Duodenal mucosa (tissue), 2 donors: ENCODE measurements around the gene NEGR1.

Experiments
- H3K27ac ChIP-seq: one replicate; pipeline ENCODE4 v1.7.0; 2013; ENCODE audit warnings: low read depth, low read length
- H3K27me3 ChIP-seq, 2 donors: one replicate each; pipeline ENCODE4 v1.7.0; 2013; ENCODE audit warnings: low read length in 2 of 2, control low read depth in 1 of 2; ENCODE audit not compliant: insufficient read depth in 2 of 2, control insufficient read depth in 1 of 2
- H3K36me3 ChIP-seq, 2 donors: one replicate each; pipeline ENCODE4 v1.7.0; 2013; ENCODE audit warnings: low read length in 2 of 2, control low read depth in 1 of 2; ENCODE audit not compliant: insufficient read depth in 2 of 2, control insufficient read depth in 1 of 2
- H3K4me1 ChIP-seq, 2 donors: one replicate each; pipeline ENCODE4 v1.7.0; 2013; ENCODE audit warnings: low read length in 2 of 2, control low read depth in 1 of 2; ENCODE audit not compliant: insufficient read depth in 2 of 2, control insufficient read depth in 1 of 2
- H3K4me3 ChIP-seq, 2 donors: one replicate each; pipeline ENCODE4 v1.7.0; 2013; ENCODE audit warnings: low read length in 2 of 2, low read depth in 1 of 2
- H3K9ac ChIP-seq, 2 donors: one replicate each; pipeline ENCODE4 v1.7.0; 2013; ENCODE audit warnings: low read length in 2 of 2, low read depth in 1 of 2
- H3K9me3 ChIP-seq, 2 donors: one replicate each; pipeline ENCODE4 v1.7.0; 2013; ENCODE audit warnings: low read length in 2 of 2, control low read depth in 1 of 2; ENCODE audit not compliant: control insufficient read depth in 1 of 2

Gene NEGR1

GRCh38 chr1:72282271-72283021 is at the start of gene NEGR1:
NEGR1 (minus strand) TSS chr1:72282539.
- peaks cover 0 to 19% of the 10 kb centered on the region in 2 donors for H3K4me1 ChIP-seq
- H3K9ac ChIP-seq: peak within 1 kb of the TSS; percentile 47 to 73
- peak within 1 kb of the TSS; percentile 67 to 74 for H3K4me3 ChIP-seq
- H3K27ac ChIP-seq: peak within 1 kb of the TSS; percentile 91
- H3K9me3 ChIP-seq: no peaks in the 10 kb centered on the region
- no peaks in the 10 kb centered on the region for H3K36me3 ChIP-seq
- H3K27me3 ChIP-seq: peaks cover 14 to 33% of the 10 kb centered on the region in 2 donors

GRCh38 chr1:72326494-72326893 is 44.2 kb upstream of the NEGR1 start:
- Histone ChIP-seq H3K9ac (no peak overlapping the region), H3K4me3 (no peak overlapping the region), H3K4me1 (no peaks in the 10 kb centered on the region), H3K36me3 (no peaks in the 10 kb centered on the region), H3K9me3 (no peaks in the 10 kb centered on the region), H3K27me3 (no peaks in the 10 kb centered on the region), H3K27ac (no peak overlapping the region)

- Histone ChIP-seq H3K27ac (no peak overlapping the region), H3K36me3 (no peaks in the 10 kb centered on the region), H3K4me3 (no peak overlapping the region)
Observed at GRCh38 chr1:72324451-72324850, 42.1 kb upstream of the NEGR1 start.

GRCh38 chr1:72322910-72323309 is 40.6 kb upstream of the NEGR1 start:
- Histone ChIP-seq H3K4me3 (no peak overlapping the region), H3K27me3 (no peaks in the 10 kb centered on the region), H3K27ac (no peak overlapping the region), H3K9ac (no peak overlapping the region), H3K4me1 (no peaks in the 10 kb centered on the region), H3K9me3 (no peaks in the 10 kb centered on the region), H3K36me3 (no peaks in the 10 kb centered on the region)

More at GRCh38 chr1:72324451-72324850, 42.1 kb upstream of the NEGR1 start:
- Histone ChIP-seq H3K4me1 (no peaks in the 10 kb centered on the region), H3K9me3 (no peaks in the 10 kb centered on the region), H3K9ac (no peak overlapping the region), H3K27me3 (no peaks in the 10 kb centered on the region)

GRCh38 chr1:72296501-72296900 is 14.2 kb upstream of the NEGR1 start:
- H3K4me1 ChIP-seq: no peaks in the 10 kb centered on the region

GRCh38 chr1:72288886-72289285 is 6.5 kb upstream of the NEGR1 start:
- Histone ChIP-seq H3K4me3 (no peak overlapping the region), H3K27ac (no peak overlapping the region), H3K9me3 (no peaks in the 10 kb centered on the region), H3K27me3 (peaks cover 10 to 17% of the 10 kb centered on the region in 2 donors), H3K9ac (no peak overlapping the region), H3K36me3 (no peaks in the 10 kb centered on the region), H3K4me1 (peaks cover 0 to 8% of the 10 kb centered on the region in 2 donors)

More at GRCh38 chr1:72296501-72296900, 14.2 kb upstream of the NEGR1 start:
- Histone ChIP-seq H3K9me3 (no peaks in the 10 kb centered on the region), H3K27ac (no peak overlapping the region), H3K36me3 (no peaks in the 10 kb centered on the region), H3K9ac (no peak overlapping the region), H3K27me3 (no peaks in the 10 kb centered on the region), H3K4me3 (no peak overlapping the region)

GRCh38 chr1:72286401-72286800 is 4.1 kb upstream of the NEGR1 start:
- Histone ChIP-seq H3K27me3 (peaks cover 11 to 29% of the 10 kb centered on the region in 2 donors), H3K9ac (no peak overlapping the region), H3K4me3 (no peak overlapping the region), H3K9me3 (no peaks in the 10 kb centered on the region), H3K4me1 (peaks cover 0 to 19% of the 10 kb centered on the region in 2 donors), H3K36me3 (no peaks in the 10 kb centered on the region), H3K27ac (no peak overlapping the region)

- Histone ChIP-seq H3K36me3 (no peaks in the 10 kb centered on the region), H3K27ac (peak overlapping the region; percentile 48), H3K9ac (peak overlapping the region in 1 of 2 donors; percentile 49)
Observed at GRCh38 chr1:72285074-72285425, 2.7 kb upstream of the NEGR1 start.

GRCh38 chr1:72284348-72285073 is 2.2 kb upstream of the NEGR1 start:
- H3K4me3 ChIP-seq: peak overlapping the region; percentile 67 to 74
- no peaks in the 10 kb centered on the region for H3K36me3 ChIP-seq
- H3K4me1 ChIP-seq: peaks cover 0 to 19% of the 10 kb centered on the region in 2 donors
- peaks cover 14 to 33% of the 10 kb centered on the region in 2 donors for H3K27me3 ChIP-seq
- H3K9me3 ChIP-seq: no peaks in the 10 kb centered on the region
- peak overlapping the region; percentile 49 to 73 for H3K9ac ChIP-seq
- H3K27ac ChIP-seq: peak overlapping the region; percentile 48

More at GRCh38 chr1:72285074-72285425, 2.7 kb upstream of the NEGR1 start:
- Histone ChIP-seq H3K27me3 (peaks cover 14 to 33% of the 10 kb centered on the region in 2 donors), H3K4me3 (peak overlapping the region; percentile 67 to 74), H3K4me1 (peaks cover 0 to 19% of the 10 kb centered on the region in 2 donors), H3K9me3 (no peaks in the 10 kb centered on the region)

- Histone ChIP-seq H3K4me1 (peaks cover 0 to 19% of the 10 kb centered on the region in 2 donors), H3K9me3 (no peaks in the 10 kb centered on the region), H3K9ac (peak overlapping the region; percentile 49 to 73), H3K27ac (peak overlapping the region; percentile 48), H3K36me3 (no peaks in the 10 kb centered on the region), H3K27me3 (peaks cover 14 to 33% of the 10 kb centered on the region in 2 donors), H3K4me3 (peak overlapping the region; percentile 67 to 74)
Observed at GRCh38 chr1:72284084-72284347, 1.7 kb upstream of the NEGR1 start.
